NCI-H146 treated with DMSO at 0.1 percent for 48 hours (cell line): ENCODE results near the gene MAP2K6.

Source experiments
- DNase-seq: peaks from one replicate; lab custom pipeline; 2025; ENCODE audit not compliant: unreplicated experiment; lab: John Stamatoyannopoulos, UW

MAP2K6 gene

DNA sequence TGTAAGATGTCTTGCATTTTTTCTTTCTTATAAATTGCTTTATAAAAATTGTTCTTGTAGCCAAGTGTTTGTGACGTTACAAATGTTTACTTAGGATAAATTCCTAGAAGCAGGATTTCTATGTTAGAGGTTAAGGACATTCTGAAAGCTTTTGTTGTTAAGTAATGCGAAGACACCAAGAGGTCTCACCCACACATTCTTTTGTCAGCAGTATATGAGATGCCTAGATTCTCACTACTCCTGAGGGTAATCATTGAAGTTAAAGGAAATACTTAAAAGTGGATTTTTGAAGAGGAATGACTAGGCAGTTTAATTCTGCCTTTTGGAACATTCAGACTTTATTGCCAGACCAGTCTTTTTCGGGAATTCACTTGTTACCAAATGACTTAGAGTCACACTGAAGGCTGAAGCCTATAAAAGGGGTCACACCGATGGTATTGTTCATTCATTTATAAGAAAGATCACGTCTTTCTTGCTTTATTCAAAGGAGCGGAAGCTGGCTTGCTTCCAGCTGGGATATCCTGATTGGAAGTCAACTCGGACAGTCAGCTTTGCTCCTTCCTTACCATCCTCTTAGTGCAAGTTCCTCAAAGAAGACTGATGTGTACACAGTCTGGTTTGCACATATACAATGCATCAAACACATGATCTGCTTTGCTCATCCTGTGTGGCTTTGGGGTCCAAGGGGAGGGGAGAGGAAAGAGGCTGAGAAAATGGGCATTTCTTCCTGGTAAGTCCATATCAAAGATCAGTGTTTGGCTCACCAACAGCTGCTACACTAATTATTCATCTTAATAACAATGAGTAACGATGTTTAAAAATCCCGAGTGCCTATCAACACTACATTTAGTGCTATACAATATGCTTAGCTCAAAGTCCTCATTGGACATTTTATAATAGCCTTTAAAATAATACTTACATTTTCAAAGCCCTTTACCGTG, 160.0 kb downstream of the MAP2K6 start:
- DNase-seq = no peak

GRCh38 chr17:69575346-69575761, 160.9 kb downstream of the MAP2K6 start:
- no peak for DNase-seq

DNA sequence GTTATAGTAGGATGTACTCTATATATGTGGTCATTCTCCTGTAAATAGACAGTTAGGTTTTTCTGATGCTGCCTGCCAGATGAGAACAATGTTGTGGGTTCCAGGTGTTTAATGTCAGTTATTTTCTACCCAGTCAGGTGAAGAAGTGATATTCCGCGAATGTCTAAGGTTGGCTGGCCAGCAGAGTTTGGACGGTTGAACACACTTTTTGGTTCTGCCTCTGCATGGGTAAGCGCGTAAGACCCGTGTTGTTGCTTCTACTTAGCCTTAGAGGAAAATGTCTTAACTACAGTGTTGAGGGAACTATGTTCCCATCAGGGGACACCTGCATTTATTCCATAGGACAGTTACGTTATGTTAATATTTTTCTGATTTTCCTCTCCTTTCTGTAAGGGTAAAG, 162.6 kb downstream of the MAP2K6 start:
- DNase-seq = no peak

DNA sequence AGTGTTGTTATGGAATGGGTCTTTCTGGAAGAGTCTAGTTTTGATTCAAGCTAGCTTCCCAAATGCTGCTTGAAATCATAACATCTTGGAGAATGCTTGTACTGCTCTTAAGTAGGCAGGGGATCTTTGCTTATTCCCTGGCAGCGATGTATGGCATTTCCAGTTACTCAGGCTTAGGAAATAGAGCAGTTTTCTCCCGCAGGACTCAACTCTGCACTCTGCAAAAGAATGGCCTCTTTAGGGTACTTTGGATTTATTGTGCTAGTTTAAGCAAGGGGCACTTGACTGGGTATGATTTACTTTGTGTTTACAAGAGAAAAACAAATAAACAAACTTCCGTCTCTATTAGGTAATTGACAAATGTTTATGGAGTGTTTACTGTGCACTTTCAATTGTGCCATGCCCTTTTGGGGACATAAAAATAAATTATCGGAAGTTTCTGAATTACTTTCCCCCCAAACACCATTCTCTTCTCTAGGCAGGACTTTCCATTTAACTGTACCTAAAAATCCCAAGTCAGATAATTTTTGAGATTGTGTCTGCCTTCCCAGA, 164.0 kb downstream of the MAP2K6 start:
- DNase-seq = no peak

DNA sequence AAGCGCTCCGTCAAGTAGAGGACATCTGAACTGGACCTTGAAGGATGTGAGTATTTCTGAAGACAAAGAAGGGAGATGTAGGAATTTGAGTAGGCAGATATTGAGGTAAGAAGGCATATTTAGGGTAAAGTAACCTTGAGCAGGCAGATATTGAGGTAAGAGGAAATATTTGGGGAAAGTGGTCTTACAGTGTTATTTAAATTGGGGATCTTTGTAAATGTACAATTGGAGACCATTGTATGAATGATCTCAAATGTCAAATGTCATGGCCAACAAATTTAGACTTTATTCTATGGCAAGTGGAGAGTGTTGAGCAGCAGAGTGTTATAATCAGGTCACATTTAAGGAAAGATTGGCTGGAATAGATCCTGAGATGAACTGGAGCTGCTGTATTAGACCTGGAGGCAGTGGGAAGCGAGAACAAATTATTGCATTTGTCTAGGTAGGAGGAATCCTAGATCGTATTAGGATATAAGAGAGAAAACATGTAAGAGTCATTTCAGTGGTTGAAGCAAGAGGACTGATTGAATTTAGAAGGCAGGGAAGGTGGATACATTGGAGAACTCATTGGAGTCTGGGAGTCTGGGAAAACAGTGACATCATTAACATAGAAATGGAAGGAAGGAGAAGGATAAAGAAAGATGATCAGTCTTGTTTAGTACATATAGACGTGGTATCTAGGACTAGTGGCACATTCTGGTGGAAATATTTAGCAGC, 165.6 kb downstream of the MAP2K6 start:
- DNase-seq = no peak

GRCh38 chr17:69581061-69581961, 166.8 kb downstream of the MAP2K6 start:
- DNase-seq = no peak

GRCh38 chr17:69588316-69588715, 173.8 kb downstream of the MAP2K6 start:
- no peak for DNase-seq

DNA sequence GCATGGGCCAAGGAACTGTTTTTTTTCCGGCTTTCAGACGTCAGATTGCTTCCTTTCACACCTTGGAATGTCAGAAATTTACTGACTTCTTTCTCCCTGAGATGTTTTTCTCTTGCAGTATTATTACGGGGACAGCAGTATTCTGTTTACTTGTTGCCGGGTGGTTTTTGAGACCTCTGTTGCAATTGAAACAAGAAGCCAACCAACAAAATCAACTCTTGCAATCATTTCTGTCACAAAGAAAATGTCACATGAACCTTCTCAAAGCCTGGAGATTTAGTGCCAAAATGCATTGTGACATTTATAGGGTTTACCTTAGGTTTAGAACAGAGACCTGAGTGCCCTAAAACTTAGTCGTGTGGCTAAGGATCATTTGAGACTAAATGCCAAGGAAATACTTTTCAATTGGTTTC, 174.3 kb downstream of the MAP2K6 start:
- DNase-seq = no peak

- no peak for DNase-seq
Measured at GRCh38 chr17:69590671-69591070, 176.2 kb downstream of the MAP2K6 start.

DNA sequence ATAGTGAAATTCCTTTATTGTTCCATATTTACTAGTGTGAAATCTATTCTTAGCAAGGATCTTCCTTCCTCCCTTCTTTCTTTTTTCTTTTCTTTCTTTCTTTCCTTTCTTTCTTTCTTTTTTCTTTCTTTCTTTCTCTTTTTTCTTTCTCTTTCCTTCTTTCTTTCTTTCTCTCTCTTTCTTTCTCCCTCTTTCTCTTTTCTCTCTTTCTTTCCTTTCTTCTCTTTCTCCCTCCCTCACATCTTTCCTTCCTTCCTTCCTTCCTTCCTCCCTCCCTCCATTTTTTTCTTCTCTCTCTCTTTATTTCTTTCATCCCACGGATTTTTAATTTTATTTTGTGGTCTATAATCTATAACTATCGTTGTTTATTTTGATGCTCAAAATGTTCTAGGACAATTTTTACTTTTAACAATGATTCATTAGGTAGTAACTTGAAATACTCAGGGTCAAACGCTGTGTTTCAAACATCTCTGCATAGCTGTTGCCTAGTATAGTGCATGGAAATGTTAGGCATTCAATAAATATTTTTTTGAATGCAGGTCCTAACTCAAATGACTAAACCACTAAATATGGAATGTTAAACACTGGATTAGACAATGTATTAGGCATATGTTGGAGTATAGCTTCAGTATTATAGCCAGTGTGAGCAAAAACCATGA, 178.3 kb downstream of the MAP2K6 start:
- DNase-seq = no peak

DNA sequence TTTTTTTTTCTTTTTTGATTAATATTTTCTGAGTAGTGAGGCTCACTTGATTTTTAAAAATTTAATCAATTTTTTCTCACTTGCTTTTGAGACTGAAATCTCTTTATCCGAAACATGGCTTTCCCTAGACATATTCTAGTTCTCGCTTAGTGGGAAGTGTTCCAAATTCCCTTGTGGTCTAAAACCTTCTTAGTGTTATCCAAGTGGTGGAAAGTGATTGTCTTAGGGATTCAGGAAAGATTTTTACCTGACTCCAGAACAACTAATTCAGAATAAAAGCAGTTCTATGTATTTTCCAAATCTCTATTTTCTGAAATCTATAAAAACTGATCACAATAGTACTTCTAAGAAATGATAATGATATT, 178.8 kb downstream of the MAP2K6 start:
- no peak for DNase-seq

GRCh38 chr17:69593716-69594115, 179.2 kb downstream of the MAP2K6 start:
- no peak for DNase-seq

- no peak for DNase-seq
Measured at GRCh38 chr17:69594641-69595040, 180.1 kb downstream of the MAP2K6 start.

DNA sequence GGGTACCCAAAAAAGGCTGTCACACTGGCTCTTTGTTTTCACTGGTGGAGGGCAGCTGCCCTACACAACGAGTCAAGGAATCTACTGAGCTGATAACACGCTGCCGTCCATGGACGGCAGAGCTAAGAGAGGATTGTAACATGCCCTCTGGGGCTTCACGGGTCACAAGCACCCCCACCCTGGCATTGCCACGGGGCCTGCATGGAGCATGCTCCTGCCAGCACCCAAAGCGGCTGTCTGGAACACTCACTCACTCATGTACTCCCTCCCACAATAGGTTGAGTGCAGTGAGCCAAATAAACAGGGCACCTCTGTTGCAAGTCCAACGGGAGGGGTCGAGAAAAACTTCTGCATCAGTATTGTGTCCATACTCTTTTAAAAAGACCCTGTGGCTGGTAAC, 181.6 kb downstream of the MAP2K6 start:
- no peak for DNase-seq

GRCh38 chr17:69597898-69598692, 183.6 kb downstream of the MAP2K6 start:
- no peak for DNase-seq

DNA sequence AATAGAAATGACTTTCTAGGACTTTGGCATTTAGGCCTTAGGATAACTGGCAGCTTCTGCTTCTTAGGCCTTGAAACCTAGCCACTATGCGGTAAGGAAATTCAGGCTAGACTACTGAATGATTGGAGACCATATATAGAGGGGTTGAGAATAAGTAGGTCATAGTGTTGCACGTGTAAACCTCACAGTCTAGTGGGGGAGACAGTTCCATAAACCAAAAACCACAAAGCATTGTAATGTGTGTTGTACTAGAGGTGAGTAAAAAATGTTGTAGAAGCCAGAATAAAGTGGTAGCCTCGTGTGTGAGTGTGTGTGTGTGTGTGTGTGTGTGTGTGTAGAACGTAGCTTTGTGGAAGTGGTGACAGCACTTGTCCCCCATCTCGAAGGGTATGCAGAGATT, 188.5 kb downstream of the MAP2K6 start:
- DNase-seq = no peak
